ENCODE results near the gene ABI1.
"Not testable (repeated sequence)": the region's sequence is repeated elsewhere in the genome, so short reads cannot be mapped to it uniquely, and the experiment has no call there.

ABI1 gene

DNA sequence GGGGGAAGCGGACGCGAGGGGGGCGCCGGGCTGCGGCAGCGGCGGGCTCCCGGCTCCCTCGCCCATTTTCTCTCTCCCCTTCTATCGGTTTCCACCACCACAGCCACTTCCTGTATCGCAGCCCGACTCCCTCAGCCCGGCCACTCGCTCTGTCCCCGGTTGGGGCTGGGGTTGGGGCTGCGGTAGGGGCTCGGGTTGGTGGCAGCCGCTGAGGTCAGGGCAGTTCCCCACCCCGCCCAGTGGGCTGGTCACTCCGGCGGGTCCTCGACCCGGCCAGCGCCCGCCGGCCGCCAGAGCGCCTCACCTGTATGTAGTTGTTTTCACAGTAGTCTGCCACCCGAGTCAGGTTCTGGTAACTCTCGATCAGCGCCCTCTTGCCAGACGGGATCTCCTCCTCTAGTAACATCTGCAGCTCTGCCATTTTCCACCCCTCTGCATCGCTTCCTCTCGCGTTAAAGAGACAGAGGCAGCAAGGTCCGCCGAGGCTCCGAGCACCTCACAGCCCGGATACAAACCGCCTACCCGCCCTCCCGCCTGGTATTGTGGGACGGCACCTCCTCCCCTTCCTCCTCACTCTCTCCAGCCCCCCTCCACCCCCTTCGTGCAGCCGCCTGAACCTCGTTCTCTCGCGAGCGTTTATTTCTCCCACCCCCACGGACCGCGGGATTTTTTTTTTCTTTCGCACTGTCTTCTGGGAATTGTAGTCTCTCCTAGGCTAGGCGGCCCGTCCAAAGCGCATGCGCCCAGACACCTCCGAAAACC, at the start of gene ABI1:
TSS of gene ABI1 (minus strand) at position 516 of the 762 bp plus-strand sequence. CDS start at position 421, 95 bp downstream.
- peak; percentile 98 for DNase-seq

DNA sequence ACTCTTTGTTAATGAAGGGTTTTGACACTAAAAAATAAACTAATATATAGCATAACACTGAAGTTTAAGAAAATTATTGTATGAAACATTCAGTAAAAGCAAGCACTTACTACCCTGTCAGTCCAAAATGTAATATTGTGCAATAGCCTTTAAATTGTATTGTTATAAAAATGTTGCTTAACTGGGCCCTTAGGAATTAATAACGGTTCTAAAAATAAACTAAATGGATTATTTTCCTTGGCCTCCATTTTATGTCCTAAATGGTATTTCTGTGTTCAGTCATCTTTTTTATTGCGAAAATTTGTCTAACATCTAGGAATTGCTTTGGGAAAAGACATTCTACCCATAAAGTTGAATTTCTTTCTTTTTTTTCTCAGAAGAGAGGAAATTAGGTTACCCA, 49.0 kb upstream of the ABI1 start:
- no peak for DNase-seq

DNA sequence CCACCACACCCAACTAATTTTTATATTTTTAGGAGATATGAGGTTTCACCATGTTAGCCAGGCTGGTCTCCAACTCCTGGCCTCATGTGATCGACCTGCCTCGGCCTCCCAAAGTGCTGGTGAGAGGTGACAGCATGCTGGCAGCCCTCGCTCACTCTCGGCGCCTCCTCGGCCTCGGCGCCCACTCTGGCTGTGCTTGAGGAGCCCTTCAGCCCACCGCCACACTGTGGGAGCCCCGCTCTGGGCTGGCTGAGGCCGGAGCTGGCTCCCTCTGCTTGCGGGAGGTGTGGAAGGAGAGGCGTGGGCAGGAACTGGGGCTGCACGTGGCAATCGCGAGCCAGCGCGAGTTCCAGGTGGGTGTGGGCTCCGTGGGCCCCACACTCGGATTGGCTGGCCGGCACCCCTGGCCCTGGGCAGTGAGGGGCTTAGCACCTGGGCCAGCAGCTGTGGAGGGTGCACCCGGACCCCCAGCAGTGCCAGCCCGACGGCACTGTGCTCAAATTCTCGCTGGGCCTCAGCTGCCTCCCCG, 44.6 kb upstream of the ABI1 start:
- not testable (repeated sequence) for DNase-seq

DNA sequence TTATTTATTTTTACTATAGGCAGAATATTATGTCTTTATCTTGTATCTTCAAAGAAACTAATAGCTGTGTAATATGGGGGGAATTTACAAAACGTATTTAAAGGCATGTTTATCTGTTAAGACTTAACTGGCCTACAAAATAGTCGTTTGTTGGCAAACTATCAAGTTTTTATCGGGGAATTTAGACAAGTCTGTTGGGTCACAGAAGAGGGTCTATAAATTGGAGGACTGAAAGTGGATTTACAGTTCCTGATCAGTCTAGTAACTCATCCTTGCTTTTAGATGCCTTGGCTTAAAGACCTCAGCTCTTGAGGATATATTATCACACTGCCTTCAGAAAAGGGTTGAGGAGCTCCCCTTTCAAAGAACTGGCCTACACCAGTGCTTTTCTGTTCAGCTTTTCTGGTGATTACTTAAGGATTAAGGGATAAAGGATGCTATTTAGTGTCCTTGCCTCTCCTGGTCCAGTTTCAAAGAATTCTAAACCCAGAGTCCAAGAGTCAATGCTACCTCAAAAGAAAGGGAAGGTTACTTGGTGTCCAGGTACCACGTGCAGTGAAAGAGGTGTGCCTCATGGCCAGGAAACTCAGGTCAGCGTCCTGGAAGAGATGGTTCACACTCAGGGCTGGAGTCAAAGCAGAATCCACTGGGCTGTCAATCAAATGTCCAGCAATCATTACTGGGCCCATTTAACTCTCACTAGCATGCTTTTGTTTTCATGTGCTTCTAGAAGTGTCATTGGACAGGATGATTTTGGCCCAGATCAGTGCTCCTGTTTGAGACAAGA, 42.9 kb upstream of the ABI1 start:
- no peak for DNase-seq

DNA sequence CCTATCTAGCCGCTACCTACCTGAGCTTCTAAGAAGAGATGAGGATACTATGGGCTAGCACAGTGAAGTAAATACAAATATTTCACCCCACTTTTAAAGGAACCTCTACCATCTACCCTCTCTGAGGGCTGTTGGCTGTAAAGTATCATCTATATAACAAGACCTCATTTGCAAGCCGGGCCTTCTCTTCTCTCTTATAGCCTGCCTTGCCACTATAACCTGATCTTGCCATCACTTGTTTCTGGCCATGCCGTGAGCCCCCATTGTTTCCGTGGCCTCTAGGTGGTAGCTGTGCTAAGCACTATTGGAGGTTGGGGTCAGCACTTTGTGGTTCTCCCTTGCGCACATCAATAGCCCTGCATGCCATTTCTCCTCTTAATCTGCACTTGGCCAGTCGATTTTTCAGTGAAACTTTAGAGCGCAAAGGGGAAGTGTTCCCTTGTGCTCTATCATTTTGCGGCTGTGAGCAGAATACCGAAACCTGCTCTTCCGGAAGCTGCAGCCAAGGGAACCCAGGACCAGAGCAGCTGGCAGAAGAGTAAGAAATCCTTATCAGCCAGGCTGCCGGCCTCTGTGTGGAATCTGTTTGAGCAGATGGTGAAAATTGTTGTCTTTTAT, 31.7 kb upstream of the ABI1 start:
- not testable (repeated sequence) for DNase-seq

DNA sequence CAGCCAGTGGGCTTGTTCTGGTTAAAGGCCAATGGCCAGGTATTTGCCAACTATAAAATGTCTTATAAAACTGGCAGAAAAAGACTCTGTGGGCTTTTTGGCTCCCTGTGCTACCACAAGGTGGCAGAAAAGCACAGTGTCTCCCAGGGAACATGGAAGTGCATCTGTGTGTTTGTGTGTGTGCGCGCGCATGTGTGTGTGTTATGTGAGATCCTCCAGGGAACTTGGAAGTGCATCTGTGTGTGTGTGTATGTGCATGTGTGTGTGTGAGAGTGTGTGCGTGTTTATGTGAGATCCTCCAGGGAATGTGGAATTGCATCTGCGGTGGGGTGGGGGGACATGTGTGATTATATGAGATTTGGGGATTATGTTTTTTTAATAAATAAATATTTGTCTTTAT, 30.2 kb upstream of the ABI1 start:
- DNase-seq, result peak; percentile 74

DNA sequence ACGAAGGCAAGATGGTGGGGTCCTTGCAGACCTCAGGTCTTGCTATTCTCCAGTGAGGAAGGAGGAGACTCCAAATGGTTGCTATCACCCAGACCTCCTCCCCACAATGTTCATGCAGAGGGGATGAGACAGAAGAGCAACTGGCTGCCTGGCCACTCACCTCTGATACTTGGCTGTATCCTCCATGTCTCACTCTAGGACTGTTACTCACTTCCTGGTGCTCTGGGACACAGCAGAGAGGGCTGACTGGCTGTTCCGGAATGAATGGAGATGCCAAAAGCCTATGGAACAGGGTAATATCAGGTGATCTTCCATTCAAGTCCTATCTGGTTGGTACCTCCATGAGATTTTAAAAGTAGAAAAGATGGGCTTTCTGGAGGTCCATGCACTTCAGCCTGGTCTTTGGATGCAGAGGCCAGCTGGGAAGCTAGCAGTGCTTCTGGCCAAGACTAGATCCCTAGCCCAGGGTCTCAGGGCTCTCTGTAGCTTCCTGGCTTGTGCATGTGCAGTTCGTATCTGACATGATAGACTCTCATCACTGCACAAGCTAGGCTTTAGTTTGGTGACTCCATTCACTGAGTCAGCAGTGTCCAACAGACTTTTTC, 27.0 kb upstream of the ABI1 start:
- DNase-seq, result no peak

DNA sequence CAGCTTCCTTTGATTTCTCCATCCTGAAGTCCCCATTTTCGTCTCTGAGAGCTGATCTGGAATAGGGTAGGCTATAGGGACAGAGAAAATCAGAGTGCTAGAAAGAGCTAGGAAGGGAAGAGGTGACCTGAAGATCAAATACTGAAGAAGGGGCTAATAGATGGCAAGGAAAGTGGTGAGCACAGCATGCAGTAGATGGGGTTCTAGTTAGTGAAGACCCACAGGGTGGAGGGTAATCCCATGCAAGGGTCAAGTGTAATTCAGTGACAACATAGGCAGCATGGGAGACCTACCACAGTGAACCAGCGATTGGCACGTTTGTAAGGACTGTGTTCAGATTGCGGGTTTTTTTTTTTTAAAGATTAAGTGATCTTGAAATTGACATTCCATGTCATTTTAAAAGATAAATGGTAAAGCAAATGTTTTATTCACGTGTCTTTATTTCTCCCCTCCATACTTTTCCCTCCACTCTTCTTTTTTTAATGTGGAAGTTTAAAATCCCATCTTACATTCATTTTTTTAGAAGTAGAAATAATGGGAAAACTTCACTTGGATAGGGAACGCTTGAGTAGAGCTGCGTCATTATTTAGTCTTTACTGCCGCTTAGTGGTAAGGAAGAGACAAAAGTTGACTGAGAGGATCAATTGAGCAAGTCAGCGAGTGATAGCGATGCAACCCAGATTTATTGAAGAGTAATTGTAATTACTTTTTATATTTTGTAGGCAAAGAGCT, 21.0 kb upstream of the ABI1 start:
- peak; percentile 68 for DNase-seq

DNA sequence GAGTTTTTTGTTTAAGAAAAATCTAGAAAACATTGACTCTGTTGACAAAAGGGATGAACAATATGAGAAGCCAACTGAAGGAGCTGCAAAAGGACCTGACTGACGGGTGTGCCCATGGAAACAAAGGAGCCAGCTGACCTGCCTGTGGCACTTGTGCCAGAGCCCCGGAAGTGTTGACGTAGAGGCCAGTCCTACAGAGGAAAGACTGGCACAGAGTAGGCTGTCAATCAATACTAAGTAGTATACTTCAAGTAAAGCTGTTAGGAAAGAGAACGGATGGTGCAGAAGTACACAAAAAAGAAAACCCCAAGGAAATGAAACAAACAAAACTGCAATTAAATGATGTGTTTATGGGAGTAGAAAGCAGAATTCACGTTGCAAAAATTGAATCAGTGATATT, 19.0 kb upstream of the ABI1 start:
- peak; percentile 2 for DNase-seq

DNA sequence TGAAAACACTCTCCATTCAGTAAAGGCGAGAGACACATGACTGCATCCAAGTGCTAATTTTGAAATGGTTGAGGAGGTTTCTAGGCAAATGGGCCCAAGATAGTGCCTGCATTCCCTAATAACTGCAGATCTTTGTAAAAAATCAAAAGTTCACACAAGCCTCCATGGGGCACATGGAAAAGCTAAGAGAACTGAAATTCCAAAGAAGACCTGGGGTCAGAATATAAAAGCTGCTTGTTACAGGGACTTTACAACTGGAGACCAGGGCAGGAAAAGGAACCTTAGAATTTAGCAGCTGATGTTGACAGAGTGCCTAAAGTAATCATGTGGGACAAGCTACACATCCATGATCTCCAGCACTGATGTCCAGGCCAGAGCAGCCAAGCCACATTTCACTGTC, 10.0 kb upstream of the ABI1 start:
- no peak for DNase-seq

DNA sequence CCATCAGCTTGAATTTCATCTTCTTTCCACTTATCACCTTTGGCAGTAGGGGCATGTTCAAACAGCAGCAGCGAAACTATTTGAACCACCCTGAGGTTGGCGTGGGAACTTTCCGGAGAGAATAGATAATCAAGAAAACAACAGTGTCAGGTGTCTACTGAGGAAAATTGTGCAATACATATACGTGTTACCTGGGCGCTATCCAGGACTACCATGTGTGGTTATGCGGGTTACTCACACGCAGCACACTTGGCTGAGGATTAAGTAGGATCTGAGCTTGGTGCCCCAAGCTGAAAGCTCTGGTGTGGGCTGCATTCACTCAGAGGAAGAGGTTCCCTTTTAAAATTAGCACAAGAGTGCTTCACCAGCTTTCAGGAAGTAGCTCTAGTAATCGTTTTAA, 8.8 kb upstream of the ABI1 start:
- no peak for DNase-seq

DNA sequence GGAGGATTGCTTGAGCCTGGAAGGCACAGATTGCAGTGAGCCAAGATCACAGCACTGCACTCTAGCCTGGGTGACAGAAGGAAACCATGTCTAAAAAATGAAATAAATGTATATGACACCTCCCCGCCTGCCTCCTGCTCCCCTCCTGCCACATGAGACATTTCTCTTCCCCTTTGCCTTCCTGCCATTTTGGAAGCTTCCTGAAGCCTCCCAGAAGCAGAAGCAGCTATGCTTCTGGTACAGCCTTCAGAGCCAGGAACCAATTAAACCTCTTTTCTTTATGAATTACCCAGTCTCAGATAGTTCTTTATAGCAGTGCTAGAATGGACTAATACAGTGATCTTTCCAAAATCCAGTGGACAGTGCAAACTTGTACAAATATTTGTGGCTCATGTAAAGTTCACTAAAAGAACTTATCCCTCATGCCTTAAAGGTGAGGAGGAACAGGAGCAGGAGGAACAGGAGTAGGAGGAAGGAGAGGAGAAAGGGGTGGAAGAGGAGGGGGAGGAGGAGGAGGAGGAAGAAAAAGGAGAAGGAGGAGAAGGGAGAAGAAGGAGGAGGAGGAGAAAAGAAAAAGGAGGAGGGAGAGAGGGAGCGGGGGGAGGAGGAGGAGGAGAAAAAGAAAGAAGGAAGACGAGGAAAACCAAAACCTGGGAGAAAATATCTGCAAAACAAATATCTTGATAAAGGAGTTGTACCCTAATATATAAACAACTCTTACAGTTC, 2.8 kb upstream of the ABI1 start:
- DNase-seq, result no peak

DNA sequence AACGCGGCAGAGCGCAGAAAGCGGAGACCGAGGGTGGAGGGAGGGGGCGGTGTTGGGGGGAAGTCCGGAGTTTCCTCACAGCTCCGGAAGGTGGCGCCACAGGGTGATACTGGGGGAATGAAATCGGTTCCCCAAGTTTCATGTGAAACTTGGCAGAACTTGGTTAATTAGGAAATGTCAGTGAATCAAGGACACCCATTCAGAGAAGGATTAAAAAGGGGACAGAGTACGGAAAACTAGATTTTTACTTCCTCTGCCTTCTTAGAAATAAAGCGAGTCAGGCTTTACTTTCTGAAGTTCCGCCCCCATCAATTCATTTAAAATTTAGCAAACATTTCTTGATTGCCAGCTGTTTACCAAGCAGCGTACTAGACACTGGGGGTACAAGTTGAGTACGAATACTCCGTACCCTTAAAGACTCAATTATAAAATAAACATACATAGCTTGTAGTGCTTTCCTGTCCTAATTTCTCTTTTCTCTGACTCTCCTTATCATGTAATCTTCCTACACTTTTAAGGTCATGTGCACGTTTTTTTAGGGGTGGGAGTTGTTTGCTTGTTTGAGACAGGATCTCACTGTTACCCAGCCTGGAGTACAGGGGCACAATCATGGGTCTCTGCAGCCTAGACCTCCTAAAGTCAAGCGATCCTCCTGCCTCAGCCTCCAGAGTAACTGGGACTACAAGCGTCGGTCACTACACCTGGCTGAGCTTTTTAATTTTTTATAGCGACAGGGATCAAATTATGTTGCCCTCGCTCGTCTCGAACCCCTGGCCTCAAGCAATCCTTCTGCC, 644 bp upstream of the ABI1 start:
- DNase-seq, result no peak

DNA sequence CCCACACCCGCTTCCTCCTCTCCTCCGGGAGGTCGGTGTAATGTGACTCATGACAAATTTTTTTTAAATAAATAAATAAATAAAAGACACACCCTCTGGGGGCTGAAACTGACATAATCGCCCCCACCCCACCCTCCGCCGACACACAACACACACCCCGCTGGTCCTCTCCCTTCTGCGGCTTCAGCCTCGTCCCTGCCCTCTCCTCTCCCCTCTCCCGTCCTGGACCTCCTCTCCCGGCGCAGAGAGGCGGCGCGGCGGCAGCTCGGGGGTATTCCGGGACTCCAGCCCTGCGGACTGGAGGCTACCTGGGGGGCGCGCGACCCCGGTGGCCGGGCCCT, 686 bp downstream of the ABI1 start:
- DNase-seq, result peak; percentile 53

DNA sequence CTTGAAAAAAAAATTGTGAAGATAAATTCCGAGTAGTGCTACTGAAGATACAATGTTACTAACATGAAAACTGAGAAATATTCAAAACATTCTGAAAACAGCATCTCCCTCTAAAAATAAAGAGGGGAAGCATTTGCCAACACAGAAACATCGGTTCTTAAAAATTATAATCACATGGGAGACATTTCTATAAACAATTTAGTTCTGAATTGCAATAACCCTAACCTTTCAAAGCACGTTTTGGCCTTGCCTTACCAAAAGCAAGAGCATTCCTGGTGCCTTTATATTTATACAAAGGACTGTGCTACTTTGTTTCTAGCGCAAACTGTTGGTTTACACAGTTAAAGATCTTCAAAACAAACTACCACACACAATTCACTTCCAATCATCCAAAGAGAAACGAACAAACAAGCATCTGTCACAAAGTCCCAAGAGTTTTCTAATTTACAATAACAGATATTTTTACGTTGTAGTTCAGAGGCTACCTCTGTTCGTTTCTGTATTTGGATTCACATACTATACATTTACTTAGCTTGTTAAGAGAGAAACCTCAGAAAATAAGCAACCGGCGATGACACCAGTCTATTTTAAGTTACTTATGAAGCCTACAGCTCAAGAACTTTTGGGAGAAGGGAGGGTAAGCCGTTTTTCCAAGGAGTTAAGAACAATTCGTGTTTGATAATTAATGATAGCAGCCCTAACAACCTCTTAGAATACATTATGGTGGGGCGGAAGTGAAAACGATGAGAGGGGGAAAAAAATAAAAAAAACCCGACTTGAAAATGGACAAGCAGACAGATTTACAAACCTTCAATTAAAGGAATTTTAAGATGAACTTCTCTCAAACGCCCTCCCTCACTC, 1.3 kb downstream of the ABI1 start:
- DNase-seq, result peak; percentile 21

DNA sequence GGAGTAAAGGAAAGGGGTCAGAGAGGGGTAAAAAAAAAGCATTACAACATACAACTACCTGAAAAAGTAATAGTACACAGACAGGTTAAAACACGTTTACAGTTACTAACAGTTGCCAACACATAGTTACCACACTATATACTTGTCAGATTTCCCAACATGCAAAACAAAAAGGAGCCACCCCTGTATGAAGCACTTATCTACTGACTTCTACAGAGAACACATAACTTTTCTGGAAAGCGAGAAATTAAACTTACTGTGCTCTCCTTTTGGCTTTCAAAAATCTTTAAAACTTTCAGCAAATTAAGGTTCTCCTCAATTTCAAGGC, 2.1 kb downstream of the ABI1 start:
- no peak for DNase-seq

DNA sequence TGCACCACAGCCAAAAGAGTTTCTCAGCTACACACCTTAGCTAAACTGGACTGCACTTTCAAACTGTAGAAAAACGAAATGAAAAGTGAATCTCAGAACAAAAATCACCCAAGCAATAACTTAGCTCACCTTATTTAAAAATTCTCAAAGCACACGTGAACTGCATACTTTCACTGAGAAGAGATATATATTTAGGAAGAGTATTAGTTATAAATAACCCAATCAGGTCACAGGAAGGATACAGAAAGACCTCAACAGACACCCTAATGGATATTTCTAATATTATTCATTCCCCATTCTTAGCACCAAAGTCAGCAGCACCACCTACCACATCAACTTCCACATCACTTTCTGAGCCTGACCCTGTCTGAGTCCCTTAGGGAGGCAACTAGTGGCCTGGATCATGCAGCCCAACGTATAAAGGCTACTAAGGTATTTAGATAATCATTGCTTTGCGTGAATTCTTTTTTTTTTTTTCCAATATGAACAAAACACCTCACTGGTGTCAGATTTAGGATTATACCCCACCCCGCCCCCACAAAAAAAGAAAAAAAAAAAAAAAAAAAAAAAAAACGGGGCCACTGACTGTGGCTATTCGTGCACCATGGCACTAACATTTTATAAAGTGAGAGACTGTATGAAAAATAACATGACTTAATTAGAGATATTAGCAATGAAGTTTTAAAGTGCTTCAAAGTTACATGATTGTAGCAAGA, 2.6 kb downstream of the ABI1 start:
- no peak for DNase-seq

DNA sequence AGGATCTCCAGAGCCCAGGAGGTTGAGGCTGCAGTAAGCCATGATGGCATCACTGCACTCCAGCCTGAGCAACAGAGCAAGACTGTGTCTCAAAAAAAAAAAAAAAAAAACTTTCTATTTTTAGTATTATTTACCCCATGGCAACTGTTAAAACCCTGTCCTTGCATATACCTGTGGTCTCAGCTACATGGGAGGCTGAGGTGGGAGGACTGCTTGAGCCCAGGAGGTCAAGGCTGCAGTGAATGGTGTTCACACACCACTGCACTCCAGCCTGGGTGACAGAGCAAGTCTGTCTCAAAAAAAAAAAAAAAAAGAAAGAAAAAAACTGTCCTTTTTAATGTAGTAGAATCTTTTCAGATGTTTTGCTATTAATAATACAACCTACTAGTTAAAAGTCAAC, 3.2 kb downstream of the ABI1 start:
- DNase-seq, result not testable (repeated sequence)

DNA sequence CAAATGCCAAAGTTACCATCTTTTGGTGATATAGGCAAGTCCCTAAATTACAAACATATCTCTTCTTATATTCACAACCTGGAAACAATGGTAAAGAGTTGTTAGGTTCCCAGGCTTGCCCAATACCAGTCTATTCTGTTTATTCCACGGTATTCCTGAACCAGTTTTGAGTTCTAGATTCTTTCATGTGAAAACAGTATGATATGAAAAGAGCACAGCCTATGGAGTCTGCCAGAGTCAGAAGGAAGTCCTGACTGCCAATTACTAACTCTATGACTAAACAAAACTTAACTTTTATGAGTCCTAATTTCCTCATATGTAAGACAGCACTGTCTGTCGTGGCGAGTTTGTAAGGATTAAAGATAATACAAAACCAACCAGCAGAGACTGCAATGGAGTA, 5.6 kb downstream of the ABI1 start:
- no peak for DNase-seq

DNA sequence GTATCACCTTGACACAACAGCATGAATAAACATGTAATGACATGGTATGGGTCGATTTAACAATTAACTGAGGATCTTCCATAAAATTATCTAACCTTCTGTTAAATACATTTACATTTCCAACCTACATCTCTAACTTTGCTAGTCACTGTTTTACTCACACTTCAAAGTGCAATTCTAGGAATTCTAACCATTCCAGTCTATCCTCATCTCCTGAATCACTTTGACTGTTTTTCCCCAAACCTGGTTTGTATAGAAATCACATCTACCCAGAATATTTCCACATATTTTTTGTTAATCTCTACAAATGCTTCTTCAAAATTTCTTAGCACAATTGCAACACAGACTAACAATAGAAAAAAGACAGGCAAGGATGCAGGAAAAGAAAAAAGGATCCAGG, 6.2 kb downstream of the ABI1 start:
- no peak for DNase-seq

Data from NCI-H82 (cell line).